GM12801 (cell line): Measurements from ENCODE around the gene VARS1.

Source experiments
- CTCF ChIP-seq: IDR thresholded peaks from one replicate; pipeline ENCODE4 v1.5.1; 2011; ENCODE audit warnings: control low read depth; ENCODE audit not compliant: insufficient read length; ENCODE audit errors: extremely low read depth

VARS1 gene

GRCh38 chr6:31834367-31835250 is 39.1 kb upstream of the VARS1 start:
- TF ChIP-seq CTCF, result no peak

- no peak for TF ChIP-seq CTCF
Measured at GRCh38 chr6:31831350-31832215, 36.0 kb upstream of the VARS1 start.

GRCh38 chr6:31830886-31831335 is 35.4 kb upstream of the VARS1 start:
- no peak for TF ChIP-seq CTCF

GRCh38 chr6:31829633-31830283 is 34.2 kb upstream of the VARS1 start:
- no peak for TF ChIP-seq CTCF

GRCh38 chr6:31827286-31828079 is 31.9 kb upstream of the VARS1 start, which contains the start of gene HSPA1B:
TSS of gene HSPA1B (plus strand) at chr6:31827738. CDS start at chr6:31827951, 213 bp downstream.
- no peak for TF ChIP-seq CTCF

- TF ChIP-seq CTCF, result no peak
Measured at GRCh38 chr6:31826793-31827285, 31.3 kb upstream of the VARS1 start.
